ENCODE measurements around the gene CXCR5. TPM values are rescaled to one million over a fixed set of nuclear protein-coding genes. Genes with fewer than 3 reads are reported as not detected.
"Not testable (repeated sequence)": the region's sequence is repeated elsewhere in the genome, so short reads cannot be mapped to it uniquely, and the experiment has no call there.

CXCR5 gene
- not detected for polyA plus RNA-seq (2013, experiment 1 of 2; ENCODE audit: insufficient read length)
- not detected for polyA plus RNA-seq (2013, experiment 2 of 2; ENCODE audit: insufficient read length)

GRCh38 chr11:118883368-118884071 is at the start of gene CXCR5:
TSS of gene CXCR5 (plus strand) at chr11:118883892. CDS start at chr11:118883942, 50 bp downstream.
- DNase-seq: peak; percentile 47

GRCh38 chr11:118834427-118835028 is 49.2 kb upstream of the CXCR5 start:
- DNase-seq: no peak

GRCh38 chr11:118837868-118838267 is 45.8 kb upstream of the CXCR5 start:
- DNase-seq: no peak

- no peak for DNase-seq
These were observed 44.7 kb upstream of the CXCR5 start for GRCh38 chr11:118838905-118839553.

GRCh38 chr11:118841469-118842242 is 42.0 kb upstream of the CXCR5 start:
- DNase-seq: no peak

GRCh38 chr11:118842369-118842768 is 41.3 kb upstream of the CXCR5 start:
- DNase-seq: no peak

GRCh38 chr11:118842843-118843242 is 40.8 kb upstream of the CXCR5 start:
- DNase-seq: not testable (repeated sequence)

- DNase-seq: peak; percentile 27
These were observed 40.1 kb upstream of the CXCR5 start for GRCh38 chr11:118843565-118843964.

GRCh38 chr11:118845369-118845768 is 38.3 kb upstream of the CXCR5 start:
- DNase-seq: peak; percentile 86

- DNase-seq: no peak
These were observed 37.3 kb upstream of the CXCR5 start for GRCh38 chr11:118846181-118846935.

GRCh38 chr11:118849825-118850224 is 33.9 kb upstream of the CXCR5 start:
- no peak for DNase-seq

GRCh38 chr11:118851970-118852369 is 31.7 kb upstream of the CXCR5 start:
- DNase-seq: no peak

GRCh38 chr11:118853678-118854077 is 30.0 kb upstream of the CXCR5 start:
- DNase-seq: no peak

GRCh38 chr11:118856314-118856713 is 27.4 kb upstream of the CXCR5 start:
- DNase-seq: peak; percentile 15

GRCh38 chr11:118857385-118857784 is 26.3 kb upstream of the CXCR5 start:
- DNase-seq: no peak

- no peak for DNase-seq
These were observed 23.7 kb upstream of the CXCR5 start for GRCh38 chr11:118859973-118860372.

- DNase-seq: no peak
These were observed 15.0 kb upstream of the CXCR5 start for GRCh38 chr11:118868659-118869058.

- DNase-seq: peak; percentile 34
These were observed 13.0 kb upstream of the CXCR5 start for GRCh38 chr11:118870396-118871343.

GRCh38 chr11:118872403-118872821 is 11.3 kb upstream of the CXCR5 start:
- no peak for DNase-seq

- no peak for DNase-seq
These were observed 9.9 kb upstream of the CXCR5 start for GRCh38 chr11:118873804-118874203.

- no peak for DNase-seq
These were observed 7.4 kb upstream of the CXCR5 start for GRCh38 chr11:118876286-118876685.
